ENCODE data around the gene TMTC2. TPM values are rescaled to one million over a fixed set of nuclear protein-coding genes. Genes with fewer than 3 reads are reported as not detected.

Gene TMTC2
- total RNA-seq, 2 experiments from 2014 or later: 1.8 to 2.1 TPM

DNA sequence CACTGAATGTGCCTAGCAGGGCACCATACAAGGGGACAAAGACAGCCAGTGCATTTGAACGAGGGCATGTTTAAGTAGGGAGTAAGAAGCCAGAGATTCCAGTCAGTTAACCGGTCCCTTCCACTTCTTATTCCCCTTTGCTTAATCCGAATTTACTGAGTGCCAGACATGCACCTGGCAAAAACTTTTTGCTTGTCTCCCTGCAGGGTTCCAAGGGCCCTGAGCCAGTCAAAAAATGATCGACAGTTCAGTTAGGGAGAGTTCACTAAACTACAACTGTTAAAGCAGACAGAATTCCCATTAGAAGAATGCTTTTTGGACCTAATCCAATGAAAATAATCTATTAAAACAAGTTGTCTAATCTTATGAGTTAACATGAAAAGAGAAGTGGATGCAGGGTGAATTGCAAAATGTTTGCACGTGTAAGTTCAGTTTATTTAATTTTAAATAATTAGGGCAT lies 193.8 kb downstream of the TMTC2 start:
- Mint-ChIP-seq H3K4me1 (ENCODE audit: low read depth) (no peaks in the 10 kb centered on the region), H3K27me3 (no peaks in the 10 kb centered on the region), H3K9me3 (peaks cover 1% of the 10 kb centered on the region), H3K27ac (no peak overlapping the region), H3K4me3 (no peak overlapping the region), H3K36me3 (ENCODE audit: low read depth) (no peaks in the 10 kb centered on the region)
- POLR2A ChIA-PET: no interaction called here
- TF ChIP-seq, protein P1, sequence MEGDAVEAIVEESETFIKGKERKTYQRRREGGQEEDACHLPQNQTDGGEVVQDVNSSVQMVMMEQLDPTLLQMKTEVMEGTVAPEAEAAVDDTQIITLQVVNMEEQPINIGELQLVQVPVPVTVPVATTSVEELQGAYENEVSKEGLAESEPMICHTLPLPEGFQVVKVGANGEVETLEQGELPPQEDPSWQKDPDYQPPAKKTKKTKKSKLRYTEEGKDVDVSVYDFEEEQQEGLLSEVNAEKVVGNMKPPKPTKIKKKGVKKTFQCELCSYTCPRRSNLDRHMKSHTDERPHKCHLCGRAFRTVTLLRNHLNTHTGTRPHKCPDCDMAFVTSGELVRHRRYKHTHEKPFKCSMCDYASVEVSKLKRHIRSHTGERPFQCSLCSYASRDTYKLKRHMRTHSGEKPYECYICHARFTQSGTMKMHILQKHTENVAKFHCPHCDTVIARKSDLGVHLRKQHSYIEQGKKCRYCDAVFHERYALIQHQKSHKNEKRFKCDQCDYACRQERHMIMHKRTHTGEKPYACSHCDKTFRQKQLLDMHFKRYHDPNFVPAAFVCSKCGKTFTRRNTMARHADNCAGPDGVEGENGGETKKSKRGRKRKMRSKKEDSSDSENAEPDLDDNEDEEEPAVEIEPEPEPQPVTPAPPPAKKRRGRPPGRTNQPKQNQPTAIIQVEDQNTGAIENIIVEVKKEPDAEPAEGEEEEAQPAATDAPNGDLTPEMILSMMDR (IDR thresholded peaks at IDR 0.05): no peak
- Histone ChIP-seq H3K27me3 (ENCODE audit: control insufficient read depth in 1 of 2, insufficient read depth in 2 of 2, low read length in 2 of 2) (no peaks in the 10 kb centered on the region), H3K4me3 (ENCODE audit: low read length) (no peak overlapping the region), H3K36me3 (ENCODE audit: insufficient read depth, low read length) (no peaks in the 10 kb centered on the region), H3K4me1 (ENCODE audit: insufficient read depth, low read length) (no peaks in the 10 kb centered on the region), H3K9me3 (ENCODE audit: control insufficient read depth in 1 of 2, insufficient read depth in 1 of 2, low read length in 2 of 2) (no peaks in the 10 kb centered on the region), H3K27ac (ENCODE audit: low read depth in 1 of 2, low read length in 2 of 2) (no peak overlapping the region)
- intact Hi-C loops (cut with DNase I, micrococcal nuclease): no loop called here
- DNase-seq (no peak), ATAC-seq (ENCODE audit: poor library complexity) (no peak)
- CTCF ChIA-PET: no interaction called here

DNA sequence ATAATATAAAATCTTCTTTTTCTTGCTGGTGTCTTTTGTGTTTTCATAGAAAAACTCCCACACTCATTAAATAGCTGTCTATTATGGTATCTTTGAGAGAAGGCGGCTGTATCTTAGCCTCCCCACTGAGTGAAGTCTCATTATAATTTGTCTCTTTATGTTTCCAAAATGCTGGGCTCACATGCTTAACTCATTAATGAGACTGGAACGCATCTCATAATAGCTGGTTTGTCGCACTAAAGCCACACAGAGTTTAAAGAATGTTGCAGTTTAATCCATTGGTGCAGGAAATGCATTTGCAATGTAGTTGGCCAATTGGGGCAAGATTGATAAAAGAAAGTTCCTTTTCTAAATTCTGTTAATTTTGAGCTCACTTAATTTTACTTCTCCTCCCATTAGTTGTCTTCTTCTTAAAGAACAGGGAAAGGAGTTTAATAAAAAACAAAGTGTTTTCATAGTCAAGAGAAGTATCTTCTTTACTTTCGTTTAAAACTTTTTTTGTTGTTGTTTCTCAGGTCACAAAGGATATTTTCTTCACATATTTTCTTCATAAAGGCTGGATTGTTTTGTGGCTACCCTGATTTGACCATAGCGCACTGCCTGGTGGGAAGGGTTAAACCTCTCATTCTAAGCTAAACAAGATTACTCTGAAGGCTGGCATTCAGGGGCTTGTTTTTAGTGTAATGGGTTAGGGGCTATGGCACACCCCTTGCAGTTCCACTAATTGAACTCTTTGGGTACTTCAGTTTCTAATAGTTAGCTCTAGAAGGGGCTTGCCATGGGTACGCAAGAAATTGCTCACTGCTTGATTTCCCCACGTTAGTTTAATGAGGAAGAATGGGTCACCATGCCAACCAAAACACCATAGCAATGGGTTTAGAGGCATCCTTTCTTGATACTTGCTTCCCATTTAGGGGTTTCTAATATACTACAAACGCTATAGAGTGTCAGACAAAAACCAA lies 197.0 kb downstream of the TMTC2 start:
- no peaks in the 10 kb centered on the region for H3K36me3 Mint-ChIP-seq (ENCODE audit: low read depth)
- no peak for ATAC-seq (ENCODE audit: poor library complexity)
- no peaks in the 10 kb centered on the region for H3K4me1 Mint-ChIP-seq (ENCODE audit: low read depth)
- intact Hi-C loops (cut with DNase I, micrococcal nuclease): no loop called here
- no peaks in the 10 kb centered on the region for H3K27me3 Mint-ChIP-seq
- no peaks in the 10 kb centered on the region for H3K9me3 ChIP-seq (ENCODE audit: control insufficient read depth in 1 of 2, insufficient read depth in 1 of 2, low read length in 2 of 2)
- no peaks in the 10 kb centered on the region for H3K36me3 ChIP-seq (ENCODE audit: insufficient read depth, low read length)
- peak in 1 of 14 experiments; percentile 6 for DNase-seq
- H3K4me1 ChIP-seq (ENCODE audit: insufficient read depth, low read length): no peaks in the 10 kb centered on the region
- H3K4me3 ChIP-seq (ENCODE audit: low read length): no peak overlapping the region
- ChIA-PET POLR2A (no interaction called here), CTCF (interaction anchor here (1.2 kb wide), 1 partner anchor 14 kb away, joined by 3 read pairs; no protein-coding TSS in a partner anchor)
- H3K27me3 ChIP-seq (ENCODE audit: control insufficient read depth in 1 of 2, insufficient read depth in 2 of 2, low read length in 2 of 2): no peaks in the 10 kb centered on the region
- no peak overlapping the region for H3K27ac Mint-ChIP-seq
- TF ChIP-seq, protein P1 (IDR thresholded peaks at IDR 0.05): no peak
- H3K9me3 Mint-ChIP-seq: peaks cover 1% of the 10 kb centered on the region
- H3K27ac ChIP-seq (ENCODE audit: low read depth in 1 of 2, low read length in 2 of 2): no peak overlapping the region
- H3K4me3 Mint-ChIP-seq: no peak overlapping the region

DNA sequence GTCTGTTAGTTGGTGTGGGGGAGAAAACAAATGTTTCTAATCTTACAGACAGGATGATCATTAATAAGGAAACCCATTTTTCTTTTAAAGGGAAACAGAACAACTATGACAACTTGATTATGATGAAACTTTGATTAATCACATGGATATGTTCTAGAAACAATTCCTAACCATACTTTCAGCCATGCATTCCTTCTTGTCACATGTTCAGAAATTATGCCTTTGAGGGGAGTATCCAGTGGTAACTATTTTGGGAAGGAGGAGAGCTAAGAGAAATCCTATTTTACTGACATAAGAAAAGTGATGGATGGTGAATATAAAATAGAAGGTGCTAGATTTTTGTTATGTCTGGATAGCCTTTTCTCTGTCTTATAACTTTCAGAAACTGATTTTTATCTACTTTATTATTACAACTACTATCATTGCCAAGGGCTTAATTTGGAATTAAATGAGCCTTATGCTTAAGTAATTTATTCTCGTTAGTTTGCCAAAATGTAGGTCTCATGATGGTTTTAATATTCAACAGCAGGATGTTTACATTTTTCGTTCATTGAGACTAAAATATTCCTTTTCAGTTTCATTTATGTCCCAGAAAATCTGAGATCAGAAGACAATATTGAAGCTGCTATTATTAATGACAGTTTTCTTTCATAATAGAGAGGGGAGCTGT lies 200.1 kb downstream of the TMTC2 start:
- H3K27me3 ChIP-seq (ENCODE audit: control insufficient read depth in 1 of 2, insufficient read depth in 2 of 2, low read length in 2 of 2): no peaks in the 10 kb centered on the region
- Mint-ChIP-seq H3K36me3 (ENCODE audit: low read depth) (no peaks in the 10 kb centered on the region), H3K27ac (no peak overlapping the region), H3K4me1 (ENCODE audit: low read depth) (no peaks in the 10 kb centered on the region), H3K4me3 (no peak overlapping the region), H3K9me3 (no peaks in the 10 kb centered on the region), H3K27me3 (no peaks in the 10 kb centered on the region)
- ATAC-seq (ENCODE audit: poor library complexity): no peak
- H3K9me3 ChIP-seq (ENCODE audit: control insufficient read depth in 1 of 2, insufficient read depth in 1 of 2, low read length in 2 of 2): no peaks in the 10 kb centered on the region
- TF ChIP-seq, protein P1 (IDR thresholded peaks at IDR 0.05): no peak
- H3K4me1 ChIP-seq (ENCODE audit: insufficient read depth, low read length): no peaks in the 10 kb centered on the region
- intact Hi-C loops (cut with DNase I, micrococcal nuclease): no loop called here
- DNase-seq: no peak
- no peak overlapping the region for H3K4me3 ChIP-seq (ENCODE audit: low read length)
- CTCF ChIA-PET: no interaction called here
- no peaks in the 10 kb centered on the region for H3K36me3 ChIP-seq (ENCODE audit: insufficient read depth, low read length)
- POLR2A ChIA-PET: no interaction called here
- H3K27ac ChIP-seq (ENCODE audit: low read depth in 1 of 2, low read length in 2 of 2): no peak overlapping the region

Data from CD4-positive, alpha-beta T cell (primary cell).